ENCODE results near the gene FAM222B. TPM values are rescaled to one million over a fixed set of nuclear protein-coding genes. Genes with fewer than 3 reads are reported as not detected.

FAM222B gene
- total and polyA plus RNA-seq, 4 donors, result 2.8 to 5.4 (median 4.1) TPM

DNA sequence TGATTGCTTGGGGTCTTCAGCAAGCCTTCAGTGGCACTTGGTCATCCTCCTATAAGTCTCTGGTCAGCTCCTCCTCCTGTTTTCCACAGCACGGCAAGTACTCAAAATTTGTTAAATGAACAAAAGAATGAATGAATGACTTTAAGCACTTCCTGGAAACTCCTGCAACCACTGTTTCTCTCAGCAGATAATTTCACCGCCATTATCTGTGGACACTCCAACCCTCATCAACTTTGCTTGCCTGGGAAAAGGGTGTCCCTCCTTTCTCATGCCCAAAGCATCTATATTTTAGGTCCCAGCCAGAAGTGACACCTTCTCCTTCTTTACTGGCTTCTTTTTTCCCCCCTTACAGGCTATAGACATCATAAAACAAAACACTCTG is 135.3 kb downstream of the FAM222B start:
- no peak overlapping the region for H3K27ac ChIP-seq (ENCODE audit: low read depth in 1 of 2, low read length in 2 of 2)
- no peak for TF ChIP-seq RXRA (IDR thresholded peaks at IDR 0.05)
- TF ChIP-seq, protein P1, sequence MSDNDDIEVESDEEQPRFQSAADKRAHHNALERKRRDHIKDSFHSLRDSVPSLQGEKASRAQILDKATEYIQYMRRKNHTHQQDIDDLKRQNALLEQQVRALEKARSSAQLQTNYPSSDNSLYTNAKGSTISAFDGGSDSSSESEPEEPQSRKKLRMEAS (IDR thresholded peaks at IDR 0.05), result no peak
- TF ChIP-seq HNF4A (conservative IDR thresholded peaks at IDR 0.05), result no peak
- TF ChIP-seq YY1 (IDR thresholded peaks at IDR 0.05), result no peak
- TF ChIP-seq, protein P2, sequence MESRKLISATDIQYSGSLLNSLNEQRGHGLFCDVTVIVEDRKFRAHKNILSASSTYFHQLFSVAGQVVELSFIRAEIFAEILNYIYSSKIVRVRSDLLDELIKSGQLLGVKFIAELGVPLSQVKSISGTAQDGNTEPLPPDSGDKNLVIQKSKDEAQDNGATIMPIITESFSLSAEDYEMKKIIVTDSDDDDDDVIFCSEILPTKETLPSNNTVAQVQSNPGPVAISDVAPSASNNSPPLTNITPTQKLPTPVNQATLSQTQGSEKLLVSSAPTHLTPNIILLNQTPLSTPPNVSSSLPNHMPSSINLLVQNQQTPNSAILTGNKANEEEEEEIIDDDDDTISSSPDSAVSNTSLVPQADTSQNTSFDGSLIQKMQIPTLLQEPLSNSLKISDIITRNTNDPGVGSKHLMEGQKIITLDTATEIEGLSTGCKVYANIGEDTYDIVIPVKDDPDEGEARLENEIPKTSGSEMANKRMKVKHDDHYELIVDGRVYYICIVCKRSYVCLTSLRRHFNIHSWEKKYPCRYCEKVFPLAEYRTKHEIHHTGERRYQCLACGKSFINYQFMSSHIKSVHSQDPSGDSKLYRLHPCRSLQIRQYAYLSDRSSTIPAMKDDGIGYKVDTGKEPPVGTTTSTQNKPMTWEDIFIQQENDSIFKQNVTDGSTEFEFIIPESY (IDR thresholded peaks at IDR 0.05), result no peak
- TF ChIP-seq, protein P3, sequence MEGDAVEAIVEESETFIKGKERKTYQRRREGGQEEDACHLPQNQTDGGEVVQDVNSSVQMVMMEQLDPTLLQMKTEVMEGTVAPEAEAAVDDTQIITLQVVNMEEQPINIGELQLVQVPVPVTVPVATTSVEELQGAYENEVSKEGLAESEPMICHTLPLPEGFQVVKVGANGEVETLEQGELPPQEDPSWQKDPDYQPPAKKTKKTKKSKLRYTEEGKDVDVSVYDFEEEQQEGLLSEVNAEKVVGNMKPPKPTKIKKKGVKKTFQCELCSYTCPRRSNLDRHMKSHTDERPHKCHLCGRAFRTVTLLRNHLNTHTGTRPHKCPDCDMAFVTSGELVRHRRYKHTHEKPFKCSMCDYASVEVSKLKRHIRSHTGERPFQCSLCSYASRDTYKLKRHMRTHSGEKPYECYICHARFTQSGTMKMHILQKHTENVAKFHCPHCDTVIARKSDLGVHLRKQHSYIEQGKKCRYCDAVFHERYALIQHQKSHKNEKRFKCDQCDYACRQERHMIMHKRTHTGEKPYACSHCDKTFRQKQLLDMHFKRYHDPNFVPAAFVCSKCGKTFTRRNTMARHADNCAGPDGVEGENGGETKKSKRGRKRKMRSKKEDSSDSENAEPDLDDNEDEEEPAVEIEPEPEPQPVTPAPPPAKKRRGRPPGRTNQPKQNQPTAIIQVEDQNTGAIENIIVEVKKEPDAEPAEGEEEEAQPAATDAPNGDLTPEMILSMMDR (IDR thresholded peaks at IDR 0.05; ENCODE audit: low read depth, low read length, missing input control), result no peak
- TF ChIP-seq FOXA2 (IDR thresholded peaks at IDR 0.05), result no peak
- TF ChIP-seq RAD21 (IDR thresholded peaks at IDR 0.05), result no peak
- no peak for TF ChIP-seq TAF1 (conservative IDR thresholded peaks at IDR 0.05)
- no peak for TF ChIP-seq FOXA1 (IDR thresholded peaks at IDR 0.05)
- no peak for TF ChIP-seq JUND (IDR thresholded peaks at IDR 0.05)
- TF ChIP-seq NR2F2 (IDR thresholded peaks at IDR 0.05), result no peak
- no peak for TF ChIP-seq HNF4G (IDR thresholded peaks at IDR 0.05)
- TF ChIP-seq, protein P4, sequence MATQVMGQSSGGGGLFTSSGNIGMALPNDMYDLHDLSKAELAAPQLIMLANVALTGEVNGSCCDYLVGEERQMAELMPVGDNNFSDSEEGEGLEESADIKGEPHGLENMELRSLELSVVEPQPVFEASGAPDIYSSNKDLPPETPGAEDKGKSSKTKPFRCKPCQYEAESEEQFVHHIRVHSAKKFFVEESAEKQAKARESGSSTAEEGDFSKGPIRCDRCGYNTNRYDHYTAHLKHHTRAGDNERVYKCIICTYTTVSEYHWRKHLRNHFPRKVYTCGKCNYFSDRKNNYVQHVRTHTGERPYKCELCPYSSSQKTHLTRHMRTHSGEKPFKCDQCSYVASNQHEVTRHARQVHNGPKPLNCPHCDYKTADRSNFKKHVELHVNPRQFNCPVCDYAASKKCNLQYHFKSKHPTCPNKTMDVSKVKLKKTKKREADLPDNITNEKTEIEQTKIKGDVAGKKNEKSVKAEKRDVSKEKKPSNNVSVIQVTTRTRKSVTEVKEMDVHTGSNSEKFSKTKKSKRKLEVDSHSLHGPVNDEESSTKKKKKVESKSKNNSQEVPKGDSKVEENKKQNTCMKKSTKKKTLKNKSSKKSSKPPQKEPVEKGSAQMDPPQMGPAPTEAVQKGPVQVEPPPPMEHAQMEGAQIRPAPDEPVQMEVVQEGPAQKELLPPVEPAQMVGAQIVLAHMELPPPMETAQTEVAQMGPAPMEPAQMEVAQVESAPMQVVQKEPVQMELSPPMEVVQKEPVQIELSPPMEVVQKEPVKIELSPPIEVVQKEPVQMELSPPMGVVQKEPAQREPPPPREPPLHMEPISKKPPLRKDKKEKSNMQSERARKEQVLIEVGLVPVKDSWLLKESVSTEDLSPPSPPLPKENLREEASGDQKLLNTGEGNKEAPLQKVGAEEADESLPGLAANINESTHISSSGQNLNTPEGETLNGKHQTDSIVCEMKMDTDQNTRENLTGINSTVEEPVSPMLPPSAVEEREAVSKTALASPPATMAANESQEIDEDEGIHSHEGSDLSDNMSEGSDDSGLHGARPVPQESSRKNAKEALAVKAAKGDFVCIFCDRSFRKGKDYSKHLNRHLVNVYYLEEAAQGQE (IDR thresholded peaks at IDR 0.05), result no peak
- no peak for TF ChIP-seq GABPA (IDR thresholded peaks at IDR 0.05 in 1 of 2, conservative IDR thresholded peaks at IDR 0.05 in 1 of 2)
- TF ChIP-seq EGR1 (IDR thresholded peaks at IDR 0.05; ENCODE audit: low read depth in 2 of 2), result no peak
- TF ChIP-seq SP1 (IDR thresholded peaks at IDR 0.05), result no peak
- TF ChIP-seq, protein P5, sequence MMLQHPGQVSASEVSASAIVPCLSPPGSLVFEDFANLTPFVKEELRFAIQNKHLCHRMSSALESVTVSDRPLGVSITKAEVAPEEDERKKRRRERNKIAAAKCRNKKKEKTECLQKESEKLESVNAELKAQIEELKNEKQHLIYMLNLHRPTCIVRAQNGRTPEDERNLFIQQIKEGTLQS (IDR thresholded peaks at IDR 0.05), result no peak

More for the DNA sequence above, 135.3 kb downstream of the FAM222B start:
- Histone ChIP-seq H3K4me1 (ENCODE audit: control insufficient read depth in 4 of 4, insufficient read depth in 4 of 4, low read length in 3 of 4) (peaks cover 1 to 11% (median 6%) of the 10 kb centered on the region in 4 donors), H3K36me3 (ENCODE audit: control insufficient read depth in 4 of 4, insufficient read depth in 3 of 4, low read depth in 1 of 4, low read length in 3 of 4) (peaks cover 2 to 22% (median 9%) of the 10 kb centered on the region in 4 donors), H3K4me3 (ENCODE audit: low read depth in 1 of 3, low read length in 3 of 3) (no peak overlapping the region), H3K27me3 (ENCODE audit: control insufficient read depth in 4 of 4, insufficient read depth in 4 of 4, low read length in 3 of 4) (no peaks in the 10 kb centered on the region), H3K9me3 (ENCODE audit: control insufficient read depth in 4 of 4, low read length in 3 of 4) (no peaks in the 10 kb centered on the region), H3K9ac (ENCODE audit: low read depth in 1 of 2, low read length in 2 of 2) (no peak overlapping the region)
- DNase-seq (ENCODE audit: low spot score), result no peak
- WGBS, result 92% methylated on average over 2 of the region's 2 CpGs

Data from liver (tissue), 9 donors.